ENCODE measurements around the gene REST. TPM values are rescaled to one million over a fixed set of nuclear protein-coding genes. Genes with fewer than 3 reads are reported as not detected.

Gene REST
- polyA plus RNA-seq, 1 donor from 2014 or later, result 114 TPM

GRCh38 chr4:56940403-56940802 lies 32.7 kb downstream of the REST start:
- Mint-ChIP-seq H3K27ac (no peak overlapping the region), H3K4me3 (no peak overlapping the region), H3K4me1 (peaks cover 0 to under 1% (median 0%) of the 10 kb centered on the region in 3 donors), H3K9me3 (no peaks in the 10 kb centered on the region), H3K36me3 (peaks cover 7% of the 10 kb centered on the region), H3K27me3 (no peaks in the 10 kb centered on the region)

- Mint-ChIP-seq H3K4me3 (no peak overlapping the region), H3K9me3 (no peaks in the 10 kb centered on the region), H3K4me1 (no peaks in the 10 kb centered on the region), H3K27ac (no peak overlapping the region), H3K36me3 (peaks cover 7% of the 10 kb centered on the region), H3K27me3 (no peaks in the 10 kb centered on the region)
These were observed 33.3 kb downstream of the REST start for GRCh38 chr4:56940971-56941370.

- H3K4me1 Mint-ChIP-seq, result no peaks in the 10 kb centered on the region
- no peak overlapping the region for H3K4me3 Mint-ChIP-seq
- no peak overlapping the region for H3K27ac Mint-ChIP-seq
- no peaks in the 10 kb centered on the region for H3K27me3 Mint-ChIP-seq
- peaks cover 7% of the 10 kb centered on the region for H3K36me3 Mint-ChIP-seq
- H3K9me3 Mint-ChIP-seq, result no peaks in the 10 kb centered on the region
These were observed 33.7 kb downstream of the REST start for GRCh38 chr4:56941403-56941802.

- H3K27me3 Mint-ChIP-seq, result no peaks in the 10 kb centered on the region
- H3K4me1 Mint-ChIP-seq, result peaks cover 0 to 1% (median 0%) of the 10 kb centered on the region in 3 donors
- H3K27ac Mint-ChIP-seq, result no peak overlapping the region
- no peaks in the 10 kb centered on the region for H3K36me3 Mint-ChIP-seq
- no peaks in the 10 kb centered on the region for H3K9me3 Mint-ChIP-seq
- no peak overlapping the region for H3K4me3 Mint-ChIP-seq
These were observed 46.2 kb downstream of the REST start for GRCh38 chr4:56953680-56954520.

- no peaks in the 10 kb centered on the region for H3K27me3 Mint-ChIP-seq
- no peak overlapping the region for H3K4me3 Mint-ChIP-seq
- H3K9me3 Mint-ChIP-seq, result no peaks in the 10 kb centered on the region
- peaks cover 7% of the 10 kb centered on the region for H3K36me3 Mint-ChIP-seq
- H3K27ac Mint-ChIP-seq, result no peak overlapping the region
- H3K4me1 Mint-ChIP-seq, result no peaks in the 10 kb centered on the region
These were observed 50.4 kb downstream of the REST start for GRCh38 chr4:56958111-56958517.

GRCh38 chr4:56959100-56959499 lies 51.4 kb downstream of the REST start:
- Mint-ChIP-seq H3K27me3 (no peaks in the 10 kb centered on the region), H3K4me3 (no peak overlapping the region)

GRCh38 chr4:56961107-56961500 lies 53.4 kb downstream of the REST start:
- H3K9me3 Mint-ChIP-seq, result no peaks in the 10 kb centered on the region

More at GRCh38 chr4:56959100-56959499, 51.4 kb downstream of the REST start:
- Mint-ChIP-seq H3K27ac (no peak overlapping the region), H3K9me3 (no peaks in the 10 kb centered on the region), H3K36me3 (peaks cover 7% of the 10 kb centered on the region), H3K4me1 (no peaks in the 10 kb centered on the region)

GRCh38 chr4:56971383-56971782 lies 63.7 kb downstream of the REST start:
- no peak overlapping the region for H3K27ac Mint-ChIP-seq
- peaks cover 21% of the 10 kb centered on the region for H3K36me3 Mint-ChIP-seq
- H3K4me1 Mint-ChIP-seq, result peaks cover 11 to 16% (median 16%) of the 10 kb centered on the region in 3 donors
- no peaks in the 10 kb centered on the region for H3K27me3 Mint-ChIP-seq
- H3K4me3 Mint-ChIP-seq, result peak overlapping the region in 1 of 4 donors; percentile 72
- no peaks in the 10 kb centered on the region for H3K9me3 Mint-ChIP-seq

More at GRCh38 chr4:56961107-56961500, 53.4 kb downstream of the REST start:
- Mint-ChIP-seq H3K27me3 (no peaks in the 10 kb centered on the region), H3K4me3 (no peak overlapping the region), H3K36me3 (peaks cover 13% of the 10 kb centered on the region), H3K27ac (no peak overlapping the region), H3K4me1 (no peaks in the 10 kb centered on the region)

GRCh38 chr4:56972389-56972788 lies 64.7 kb downstream of the REST start:
- Mint-ChIP-seq H3K9me3 (no peaks in the 10 kb centered on the region), H3K27ac (no peak overlapping the region), H3K27me3 (no peaks in the 10 kb centered on the region), H3K4me1 (peaks cover 11 to 18% (median 16%) of the 10 kb centered on the region in 3 donors), H3K36me3 (peaks cover 24% of the 10 kb centered on the region), H3K4me3 (no peak overlapping the region)

- no peaks in the 10 kb centered on the region for H3K9me3 Mint-ChIP-seq
- no peak overlapping the region for H3K27ac Mint-ChIP-seq
- H3K27me3 Mint-ChIP-seq, result no peaks in the 10 kb centered on the region
- no peak overlapping the region for H3K4me3 Mint-ChIP-seq
- H3K4me1 Mint-ChIP-seq, result peaks cover 11 to 22% (median 16%) of the 10 kb centered on the region in 3 donors
- peaks cover 25% of the 10 kb centered on the region for H3K36me3 Mint-ChIP-seq
These were observed 65.1 kb downstream of the REST start for GRCh38 chr4:56972809-56973208.

- H3K9me3 Mint-ChIP-seq, result no peaks in the 10 kb centered on the region
- peak overlapping the region in 1 of 4 donors; percentile 76 for H3K4me3 Mint-ChIP-seq
- H3K36me3 Mint-ChIP-seq, result peaks cover 25% of the 10 kb centered on the region
- no peak overlapping the region for H3K27ac Mint-ChIP-seq
- H3K4me1 Mint-ChIP-seq, result peaks cover 11 to 22% (median 16%) of the 10 kb centered on the region in 3 donors
- H3K27me3 Mint-ChIP-seq, result no peaks in the 10 kb centered on the region
These were observed 65.6 kb downstream of the REST start for GRCh38 chr4:56973336-56973735.

GRCh38 chr4:56976283-56976836 lies 68.7 kb downstream of the REST start:
- Mint-ChIP-seq H3K9me3 (no peaks in the 10 kb centered on the region), H3K36me3 (peaks cover 26% of the 10 kb centered on the region), H3K27me3 (no peaks in the 10 kb centered on the region), H3K4me3 (peak overlapping the region; percentile 93 to 99 (median 96)), H3K4me1 (peaks cover 28 to 34% (median 29%) of the 10 kb centered on the region in 3 donors), H3K27ac (peak overlapping the region in 2 of 3 donors; percentile 73 to 97)

GRCh38 chr4:56976837-56977320 lies 69.2 kb downstream of the REST start:
- H3K4me3 Mint-ChIP-seq, result peak overlapping the region; percentile 94 to 100 (median 99)
- no peaks in the 10 kb centered on the region for H3K9me3 Mint-ChIP-seq
- H3K27ac Mint-ChIP-seq, result peak overlapping the region; percentile 97 to 99 (median 98)
- H3K27me3 Mint-ChIP-seq, result no peaks in the 10 kb centered on the region
- H3K36me3 Mint-ChIP-seq, result peaks cover 24% of the 10 kb centered on the region
- peaks cover 31 to 39% (median 34%) of the 10 kb centered on the region in 3 donors for H3K4me1 Mint-ChIP-seq

- Mint-ChIP-seq H3K9me3 (no peaks in the 10 kb centered on the region), H3K4me3 (peak within 1 kb of the TSS; percentile 94 to 100 (median 99)), H3K27me3 (no peaks in the 10 kb centered on the region), H3K4me1 (peaks cover 31 to 44% (median 37%) of the 10 kb centered on the region in 3 donors), H3K27ac (peak within 1 kb of the TSS; percentile 97 to 99 (median 98)), H3K36me3 (peaks cover 21% of the 10 kb centered on the region)
These were observed 69.8 kb downstream of the REST start, which contains the start of gene NOA1 for GRCh38 chr4:56977321-56978012. TSS of gene NOA1 (minus strand) at chr4:56977606. CDS start at chr4:56977585, 21 bp downstream.
